CD14-positive monocyte (primary cell): Measurements from ENCODE around the gene GALR2. TPM values are rescaled to one million over a fixed set of nuclear protein-coding genes. Genes with fewer than 3 reads are reported as not detected.

Source experiments
- DNase-seq, 3 donors: peaks; one replicate each; pipeline ENCODE4 v3.0.0-alpha.2; 2011 to 2022
- H2AFZ ChIP-seq: 2 replicates; pipeline ENCODE4 v1.6.0; 2012; ENCODE audit warnings: mild to moderate bottlenecking, low read depth, low read length, inconsistent platforms; ENCODE audit not compliant: insufficient read depth, poor library complexity, severe bottlenecking
- H3K27ac ChIP-seq, 2 donors: 1 replicate in 1 of 2; 2 replicates in 1 of 2; pipeline ENCODE4 v1.5.1; 2012 to 2013; ENCODE audit warnings: low read length in 2 of 2, control low read depth in 1 of 2, inconsistent platforms in 1 of 2, low read depth in 1 of 2, mild to moderate bottlenecking in 1 of 2
- H3K27me3 ChIP-seq, 2 donors: one replicate each; pipeline versions ENCODE4 v1.6.0 to v1.6.1; 2011 to 2013; ENCODE audit warnings: low read length in 2 of 2; ENCODE audit not compliant: control insufficient read depth in 2 of 2, insufficient read depth in 2 of 2
- H3K36me3 ChIP-seq, 2 donors: replicated peaks in 1 of 2; 1 replicate in 1 of 2; 2 replicates in 1 of 2; pipeline versions ENCODE4 v1.5.1 to v1.6.1; 2012 to 2013; ENCODE audit warnings: low read length in 2 of 2, control low read depth in 1 of 2, inconsistent platforms in 1 of 2, mild to moderate bottlenecking in 1 of 2; ENCODE audit not compliant: insufficient read depth in 2 of 2, control insufficient read depth in 1 of 2
- H3K4me1 ChIP-seq, 2 donors: 1 replicate in 1 of 2; 2 replicates in 1 of 2; pipeline versions ENCODE4 v1.5.1 to v1.6.1; 2012 to 2013; ENCODE audit warnings: low read length in 2 of 2, control low read depth in 1 of 2, inconsistent platforms in 1 of 2, mild to moderate bottlenecking in 1 of 2, moderate library complexity in 1 of 2; ENCODE audit not compliant: insufficient read depth in 2 of 2, control insufficient read depth in 1 of 2
- H3K4me2 ChIP-seq: replicated peaks from 2 replicates; pipeline ENCODE3; 2012; ENCODE audit warnings: low read length, moderate library complexity, mild to moderate bottlenecking; ENCODE audit not compliant: poor library complexity, severe bottlenecking; ENCODE audit errors: extremely low read depth
- H3K4me3 ChIP-seq, 3 experiments: fragments of 200-600 bp in 1 of 3; sonication (generic) in 1 of 3; replicated peaks in 1 of 3; 1 replicate in 2 of 3; 2 replicates in 1 of 3; pipeline ENCODE4 v1.5.1; 2011 to 2013; ENCODE audit warnings: low read length in 3 of 3, mild to moderate bottlenecking in 3 of 3, control low read depth in 2 of 3, low read depth in 2 of 3, inconsistent platforms in 1 of 3, moderate library complexity in 1 of 3
- H3K79me2 ChIP-seq: 2 replicates; pipeline ENCODE4 v1.6.0; 2012; ENCODE audit warnings: mild to moderate bottlenecking, control low read depth, inconsistent platforms, low read length, moderate library complexity; ENCODE audit not compliant: insufficient read depth
- H3K9ac ChIP-seq: 2 replicates; pipeline ENCODE4 v1.6.0; 2017; ENCODE audit warnings: low read length, mild to moderate bottlenecking; ENCODE audit not compliant: insufficient read depth, poor library complexity, severe bottlenecking
- H3K9me3 ChIP-seq, 2 donors: replicated peaks in 1 of 2; 1 replicate in 1 of 2; 2 replicates in 1 of 2; pipeline versions ENCODE4 v1.5.1 to v1.6.1; 2012 to 2013; ENCODE audit warnings: low read length in 2 of 2, control low read depth in 1 of 2; ENCODE audit not compliant: control insufficient read depth in 1 of 2, insufficient read depth in 1 of 2
- H4K20me1 ChIP-seq: 2 replicates; pipeline ENCODE4 v1.6.0; 2012; ENCODE audit warnings: mild to moderate bottlenecking, low read length, control low read depth, moderate library complexity; ENCODE audit not compliant: insufficient read depth
- H3K27ac Mint-ChIP-seq, 7 donors: one replicate each; pipeline ENCODE4 v1.8.0; 2020; ENCODE audit warnings: mild to moderate bottlenecking in 7 of 7, mixed read lengths in 7 of 7, moderate library complexity in 6 of 7, inconsistent platforms in 2 of 7
- H3K27me3 Mint-ChIP-seq, 3 donors: one replicate each; pipeline ENCODE4 v1.8.0; 2021 to 2022; ENCODE audit warnings: low read depth in 3 of 3, mild to moderate bottlenecking in 3 of 3, mixed read lengths in 3 of 3, moderate library complexity in 3 of 3, inconsistent platforms in 1 of 3
- H3K36me3 Mint-ChIP-seq, 2 donors: one replicate each; pipeline ENCODE4 v1.8.0; 2020; ENCODE audit warnings: mixed read lengths in 2 of 2, inconsistent platforms in 1 of 2, mild to moderate bottlenecking in 1 of 2
- H3K4me1 Mint-ChIP-seq: one replicate; pipeline ENCODE4 v1.8.0; 2020; ENCODE audit warnings: mild to moderate bottlenecking, mixed read lengths
- H3K4me3 Mint-ChIP-seq, 2 donors: one replicate each; pipeline ENCODE4 v1.8.0; 2020; ENCODE audit warnings: mild to moderate bottlenecking in 2 of 2, mixed read lengths in 2 of 2, moderate library complexity in 1 of 2
- H3K9me3 Mint-ChIP-seq, 7 donors: one replicate each; pipeline ENCODE4 v1.8.0; 2020 to 2022; ENCODE audit warnings: mixed read lengths in 7 of 7, mild to moderate bottlenecking in 6 of 7, moderate library complexity in 6 of 7, inconsistent platforms in 2 of 7
- CTCF ChIP-seq: fragments of 200-600 bp; IDR thresholded peaks from one replicate; pipeline ENCODE4 v1.8.0; 2022; ENCODE audit warnings: antibody characterized with exemption, mild to moderate bottlenecking
- WGBS: methylation state at CpG from one replicate; pipeline ENCODE4 v1.1.5; 2013; ENCODE audit warnings: missing lambda C conversion rate; ENCODE audit not compliant: insufficient coverage; 5-methylcytosine and 5-hydroxymethylcytosine counted together
- intact Hi-C, 2 donors: fragments of 100-400 bp; cut with micrococcal nuclease; formaldehyde crosslinking; loops; one replicate each; pipeline versions ENCODE4 v1.15.0 to v1.15.1; 2023
- polyA plus RNA-seq, 3 donors: library from polyadenylated mRNA; depleted of rRNA in 1 of 3; unstranded in 2 of 3; stranded (reverse) in 1 of 3; fragments of 300-500 nt in 2 of 3; fragments of >200 nt in 1 of 3; fragmentation: Illumina TruSeq in 2 of 3; gene quantifications; 1 replicate in 2 of 3; 2 replicates in 1 of 3; pipeline ENCODE4 v1.2.3, GENCODE V29; 2012 to 2021

GALR2 gene
- polyA plus RNA-seq, 3 donors, result 0.22 to 4.8 (median 1.1) TPM

GRCh38 chr17:76053246-76054111 is 21.1 kb upstream of the GALR2 start:
- H3K27me3 Mint-ChIP-seq, result no peaks in the 10 kb centered on the region
- no peak overlapping the region for H3K4me2 ChIP-seq

GRCh38 chr17:76054112-76054476 is 20.5 kb upstream of the GALR2 start:
- Histone ChIP-seq H3K36me3 (peaks cover 70 to 97% of the 10 kb centered on the region in 2 donors), H3K4me3 (no peak overlapping the region), H3K27me3 (no peaks in the 10 kb centered on the region), H4K20me1 (peaks cover 39% of the 10 kb centered on the region), H3K4me1 (peaks cover 13 to 14% of the 10 kb centered on the region in 2 donors), H2AFZ (no peak overlapping the region), H3K4me2 (no peak overlapping the region), H3K79me2 (peaks cover 9% of the 10 kb centered on the region), H3K9me3 (no peaks in the 10 kb centered on the region), H3K9ac (no peak overlapping the region), H3K27ac (no peak overlapping the region)
- H3K36me3 Mint-ChIP-seq, result peaks cover 74 to 96% of the 10 kb centered on the region in 2 donors
- intact Hi-C loops, result no loop called here
- no peak overlapping the region for H3K4me3 Mint-ChIP-seq
- TF ChIP-seq CTCF, result no peak
- no peaks in the 10 kb centered on the region for H3K9me3 Mint-ChIP-seq
- H3K27me3 Mint-ChIP-seq, result no peaks in the 10 kb centered on the region
- H3K27ac Mint-ChIP-seq, result no peak overlapping the region
- WGBS, result 100% methylated on average over 1 of the region's 4 CpGs
- DNase-seq, result no peak
- H3K4me1 Mint-ChIP-seq, result peaks cover 14% of the 10 kb centered on the region

More at GRCh38 chr17:76053246-76054111, 21.1 kb upstream of the GALR2 start:
- Histone ChIP-seq H3K36me3 (peaks cover 70 to 97% of the 10 kb centered on the region in 2 donors), H3K27me3 (no peaks in the 10 kb centered on the region), H2AFZ (no peak overlapping the region), H3K27ac (no peak overlapping the region), H3K4me1 (peaks cover 19 to 20% of the 10 kb centered on the region in 2 donors), H3K4me3 (no peak overlapping the region), H3K9me3 (no peaks in the 10 kb centered on the region), H3K79me2 (peaks cover 9% of the 10 kb centered on the region), H4K20me1 (peaks cover 45% of the 10 kb centered on the region), H3K9ac (no peak overlapping the region)
- DNase-seq, result no peak
- Mint-ChIP-seq H3K4me1 (peaks cover 20% of the 10 kb centered on the region), H3K4me3 (no peak overlapping the region), H3K9me3 (no peaks in the 10 kb centered on the region), H3K27ac (no peak overlapping the region), H3K36me3 (peaks cover 74 to 96% of the 10 kb centered on the region in 2 donors)
- WGBS, result 100% methylated on average over 7 of the region's 17 CpGs
- no peak for TF ChIP-seq CTCF
- intact Hi-C loops, result no loop called here
